Gastrocnemius medialis (tissue), 4 donors: ENCODE results near the gene CACNA1C. TPM values are rescaled to one million over a fixed set of nuclear protein-coding genes. Genes with fewer than 3 reads are reported as not detected.

Experiments used
- ATAC-seq, 2 donors: fragments of 150-250 bp; one replicate each; pipeline ENCODE4 v1.9.1; 2016
- DNase-seq, 2 donors: peaks; one replicate each; pipeline ENCODE4 v3.0.0-alpha.2; 2019
- H3K27ac ChIP-seq, 4 donors: fragments of 200-600 bp; sonication (generic); 1 replicate in 1 of 4; 2 replicates in 3 of 4; pipeline ENCODE4 v1.5.1; 2016 to 2018; ENCODE audit warnings: mild to moderate bottlenecking in 2 of 4, moderate library complexity in 1 of 4
- H3K27me3 ChIP-seq, 3 donors: fragments of 200-600 bp; sonication (generic) in 2 of 3; 1 replicate in 1 of 3; 2 replicates in 2 of 3; pipeline versions ENCODE4 v1.5.1 to v1.6.0; 2016 to 2019; ENCODE audit warnings: mild to moderate bottlenecking in 1 of 3, moderate library complexity in 1 of 3
- H3K36me3 ChIP-seq, 2 donors: fragments of 200-600 bp; sonication (generic) in 1 of 2; one replicate each; pipeline ENCODE4 v1.5.1; 2017 to 2018
- H3K4me1 ChIP-seq, 2 donors: fragments of 200-600 bp; sonication (generic) in 1 of 2; one replicate each; pipeline ENCODE4 v1.5.1; 2016 to 2017; ENCODE audit warnings: mild to moderate bottlenecking in 2 of 2
- H3K4me3 ChIP-seq, 4 donors: fragments of 200-600 bp; sonication (generic) in 3 of 4; 1 replicate in 1 of 4; 2 replicates in 3 of 4; pipeline ENCODE4 v1.5.1; 2016 to 2019; ENCODE audit warnings: mild to moderate bottlenecking in 2 of 4
- H3K9me3 ChIP-seq, 3 donors: fragments of 200-600 bp; sonication (generic) in 2 of 3; 1 replicate in 1 of 3; 2 replicates in 2 of 3; pipeline ENCODE4 v1.5.1; 2016 to 2019
- POLR2A ChIP-seq, 2 donors: fragments of 450-650 bp; IDR thresholded peaks; one replicate each; pipeline ENCODE4 v1.6.1; 2017; ENCODE audit warnings: antibody characterized with exemption in 2 of 2, mild to moderate bottlenecking in 2 of 2, moderate library complexity in 2 of 2
- in situ Hi-C, 4 donors: fragments of 200-750 bp; cut with MboI; loops; one replicate each; pipeline versions ENCODE4 v1.15.0 to v1.8.0; 2017; ENCODE audit warnings: low sequenced_read_pairs in 4 of 4
- intact Hi-C: fragments of 100-400 bp; cut with DNase I; formaldehyde crosslinking; loops from one replicate; pipeline ENCODE4 v1.15.1; 2023; ENCODE audit warnings: low total_unique reads
- total RNA-seq, 4 donors: library from RNA; depleted of rRNA; stranded (reverse); fragments of >200 nt; gene quantifications; one replicate each; pipeline versions ENCODE4 v1.1.0 to v1.2.3, GENCODE V29; 2016
- TF ChIP-seq, protein P1 (sequence below), 5 experiments: fragments of 450-650 bp in 3 of 5; fragments of 200-600 bp in 2 of 5; sonication (generic) in 2 of 5; IDR thresholded peaks in 4 of 5; conservative IDR thresholded peaks in 1 of 5; 1 replicate in 4 of 5; 2 replicates in 1 of 5; pipeline ENCODE4 v1.5.1; 2016 to 2019; ENCODE audit warnings: antibody characterized with exemption in 5 of 5, mild to moderate bottlenecking in 3 of 5, moderate library complexity in 3 of 5

The CACNA1C gene
- total RNA-seq, 4 donors from 2014 or later: 0.80 to 1.8 (median 0.91) TPM

DNA sequence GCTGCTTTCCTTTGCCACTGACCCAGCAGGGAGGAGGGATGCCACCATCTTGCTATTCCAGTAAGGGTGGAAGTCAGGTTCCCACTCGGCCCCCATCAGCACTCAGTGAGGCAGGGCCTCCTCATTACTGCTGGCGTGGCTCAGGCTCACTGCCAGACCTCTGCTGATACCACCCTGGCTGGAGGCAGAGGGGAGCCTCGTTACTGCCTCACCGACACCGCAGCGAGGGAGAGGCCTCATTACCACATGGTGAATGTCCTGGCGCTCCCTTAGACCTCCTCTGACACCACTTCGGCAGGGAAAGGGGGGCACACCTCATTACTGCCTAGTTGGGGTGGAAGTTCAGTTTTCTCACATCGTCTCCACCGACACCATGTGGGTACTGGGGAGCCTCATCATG is 354.1 kb downstream of the CACNA1C start:
- no peak for ATAC-seq
- DNase-seq: no peak
- Histone ChIP-seq H3K4me3 (no peak overlapping the region), H3K36me3 (no peaks in the 10 kb centered on the region), H3K4me1 (no peaks in the 10 kb centered on the region), H3K27ac (no peak overlapping the region), H3K27me3 (no peaks in the 10 kb centered on the region), H3K9me3 (no peaks in the 10 kb centered on the region)
- intact Hi-C loops: no loop called here
- in situ Hi-C loops: no loop called here
- no peak for TF ChIP-seq POLR2A (IDR thresholded peaks at IDR 0.05)
- TF ChIP-seq, protein P1, sequence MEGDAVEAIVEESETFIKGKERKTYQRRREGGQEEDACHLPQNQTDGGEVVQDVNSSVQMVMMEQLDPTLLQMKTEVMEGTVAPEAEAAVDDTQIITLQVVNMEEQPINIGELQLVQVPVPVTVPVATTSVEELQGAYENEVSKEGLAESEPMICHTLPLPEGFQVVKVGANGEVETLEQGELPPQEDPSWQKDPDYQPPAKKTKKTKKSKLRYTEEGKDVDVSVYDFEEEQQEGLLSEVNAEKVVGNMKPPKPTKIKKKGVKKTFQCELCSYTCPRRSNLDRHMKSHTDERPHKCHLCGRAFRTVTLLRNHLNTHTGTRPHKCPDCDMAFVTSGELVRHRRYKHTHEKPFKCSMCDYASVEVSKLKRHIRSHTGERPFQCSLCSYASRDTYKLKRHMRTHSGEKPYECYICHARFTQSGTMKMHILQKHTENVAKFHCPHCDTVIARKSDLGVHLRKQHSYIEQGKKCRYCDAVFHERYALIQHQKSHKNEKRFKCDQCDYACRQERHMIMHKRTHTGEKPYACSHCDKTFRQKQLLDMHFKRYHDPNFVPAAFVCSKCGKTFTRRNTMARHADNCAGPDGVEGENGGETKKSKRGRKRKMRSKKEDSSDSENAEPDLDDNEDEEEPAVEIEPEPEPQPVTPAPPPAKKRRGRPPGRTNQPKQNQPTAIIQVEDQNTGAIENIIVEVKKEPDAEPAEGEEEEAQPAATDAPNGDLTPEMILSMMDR (IDR thresholded peaks at IDR 0.05 in 4 of 5, conservative IDR thresholded peaks at IDR 0.05 in 1 of 5): no peak

DNA sequence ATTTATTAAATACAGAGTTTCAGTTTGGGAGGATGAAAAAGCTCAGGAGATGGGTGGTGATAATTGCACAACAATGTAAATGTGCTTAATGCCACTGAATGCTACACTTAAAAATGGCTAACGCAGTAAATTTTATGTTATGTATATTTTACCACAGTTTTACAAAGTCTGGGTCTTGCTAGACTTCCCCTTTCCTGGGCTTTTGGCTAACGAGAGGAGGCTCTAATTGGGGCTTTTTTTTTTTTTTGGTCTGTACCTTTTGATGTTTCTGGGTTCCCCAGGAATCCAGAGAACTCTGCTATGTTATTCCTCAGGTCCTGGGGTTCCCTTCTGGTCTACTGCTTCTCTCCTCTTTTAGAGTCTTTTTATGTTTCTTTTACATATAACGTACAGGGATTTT is 355.5 kb downstream of the CACNA1C start:
- no peaks in the 10 kb centered on the region for H3K27me3 ChIP-seq
- H3K36me3 ChIP-seq: no peaks in the 10 kb centered on the region
- no peaks in the 10 kb centered on the region for H3K9me3 ChIP-seq
- TF ChIP-seq POLR2A (IDR thresholded peaks at IDR 0.05): no peak
- TF ChIP-seq, protein P1 (IDR thresholded peaks at IDR 0.05 in 4 of 5, conservative IDR thresholded peaks at IDR 0.05 in 1 of 5): no peak
- ATAC-seq (no peak), DNase-seq (no peak)
- intact Hi-C loops (no loop called here), in situ Hi-C loops (no loop called here)
- H3K27ac ChIP-seq: no peak overlapping the region
- H3K4me1 ChIP-seq: no peaks in the 10 kb centered on the region
- no peak overlapping the region for H3K4me3 ChIP-seq

DNA sequence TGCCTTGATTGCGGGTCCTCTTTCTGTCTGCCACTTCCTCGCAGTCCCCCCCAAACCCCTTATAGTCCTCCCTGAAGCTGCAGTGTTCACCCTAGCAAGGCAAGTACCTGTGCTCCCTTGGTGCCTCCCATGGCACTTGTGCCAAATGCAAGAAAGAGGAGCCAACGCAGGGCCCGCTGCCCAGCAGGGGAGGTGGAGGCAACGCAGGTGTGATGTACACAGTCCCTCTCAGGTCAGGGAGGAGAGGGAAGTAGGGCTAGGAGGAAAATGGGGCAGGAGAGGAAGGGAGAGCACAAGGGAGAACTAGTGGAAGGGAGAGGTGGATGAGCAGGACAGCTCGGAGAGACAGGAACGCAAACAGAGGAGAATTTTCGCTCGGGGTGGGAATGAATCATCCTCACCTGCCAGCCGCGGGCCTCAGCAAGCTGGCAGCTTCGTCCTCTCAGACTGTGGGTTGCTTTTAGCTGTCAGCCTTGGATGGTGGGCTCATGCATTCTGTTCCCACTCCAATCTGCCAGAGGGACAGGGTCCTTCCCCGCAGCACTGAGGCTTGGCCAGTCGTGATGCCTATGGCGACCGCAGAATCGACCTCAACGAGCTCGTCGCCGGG is 357.0 kb downstream of the CACNA1C start:
- Histone ChIP-seq H3K27me3 (no peaks in the 10 kb centered on the region), H3K4me3 (no peak overlapping the region), H3K4me1 (no peaks in the 10 kb centered on the region), H3K36me3 (no peaks in the 10 kb centered on the region), H3K27ac (no peak overlapping the region), H3K9me3 (no peaks in the 10 kb centered on the region)
- no peak for DNase-seq
- TF ChIP-seq, protein P1 (IDR thresholded peaks at IDR 0.05 in 4 of 5, conservative IDR thresholded peaks at IDR 0.05 in 1 of 5): no peak
- no peak for TF ChIP-seq POLR2A (IDR thresholded peaks at IDR 0.05)
- intact Hi-C loops (no loop called here), in situ Hi-C loops (no loop called here)
- no peak for ATAC-seq

DNA sequence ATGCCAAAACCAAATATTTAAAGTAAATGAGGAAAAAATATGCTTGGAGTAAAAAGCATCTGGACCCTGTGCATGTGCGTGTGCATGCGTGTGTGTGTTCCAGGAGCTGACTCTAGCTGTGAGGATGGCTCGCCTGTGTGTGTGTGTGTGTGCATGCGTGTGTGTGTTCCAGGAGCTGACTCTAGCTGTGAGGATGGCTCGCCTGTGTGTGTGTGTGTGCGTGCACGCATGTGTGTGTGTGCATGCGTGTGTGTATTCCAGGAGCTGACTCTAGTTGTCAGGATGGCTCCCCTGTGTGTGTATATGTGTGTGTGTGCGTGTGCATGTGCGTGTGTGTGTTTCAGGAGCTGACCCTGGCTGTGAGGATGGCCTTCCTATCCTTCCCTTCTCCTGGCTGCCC is 357.7 kb downstream of the CACNA1C start:
- no peak for TF ChIP-seq POLR2A (IDR thresholded peaks at IDR 0.05)
- TF ChIP-seq, protein P1 (IDR thresholded peaks at IDR 0.05 in 4 of 5, conservative IDR thresholded peaks at IDR 0.05 in 1 of 5): no peak
- ATAC-seq: no peak

DNA sequence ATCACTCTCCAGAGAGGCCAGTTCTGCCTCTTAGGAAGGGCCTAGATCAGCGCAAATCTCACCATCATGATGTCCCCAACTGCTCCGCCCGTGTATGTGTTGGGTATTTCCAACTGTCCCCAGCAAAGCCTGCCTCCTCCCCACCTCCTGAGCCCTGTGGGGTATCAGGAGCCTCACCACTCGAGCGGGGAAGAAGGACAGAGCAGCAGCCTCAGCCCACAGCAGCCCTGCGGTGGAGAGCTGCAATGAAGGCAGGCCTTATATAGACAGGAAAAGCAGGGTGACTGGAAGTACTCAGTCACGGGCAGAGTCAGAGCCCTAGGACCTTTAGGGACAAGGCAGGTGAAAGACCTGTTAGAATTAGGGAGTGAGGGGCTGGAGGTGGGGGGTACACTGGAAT is 358.2 kb downstream of the CACNA1C start:
- no peaks in the 10 kb centered on the region for H3K4me1 ChIP-seq
- no peaks in the 10 kb centered on the region for H3K36me3 ChIP-seq
- TF ChIP-seq POLR2A (IDR thresholded peaks at IDR 0.05): no peak
- TF ChIP-seq, protein P1 (IDR thresholded peaks at IDR 0.05 in 4 of 5, conservative IDR thresholded peaks at IDR 0.05 in 1 of 5): no peak
- intact Hi-C loops (no loop called here), in situ Hi-C loops (no loop called here)
- H3K9me3 ChIP-seq: no peaks in the 10 kb centered on the region
- no peak overlapping the region for H3K27ac ChIP-seq
- no peak overlapping the region for H3K4me3 ChIP-seq
- DNase-seq: no peak
- ATAC-seq: no peak
- H3K27me3 ChIP-seq: no peaks in the 10 kb centered on the region

More for the DNA sequence above, 357.7 kb downstream of the CACNA1C start:
- intact Hi-C loops (no loop called here), in situ Hi-C loops (no loop called here)
- DNase-seq: no peak
- no peaks in the 10 kb centered on the region for H3K4me1 ChIP-seq
- H3K27me3 ChIP-seq: no peaks in the 10 kb centered on the region
- no peaks in the 10 kb centered on the region for H3K36me3 ChIP-seq
- H3K9me3 ChIP-seq: no peaks in the 10 kb centered on the region
- H3K27ac ChIP-seq: no peak overlapping the region
- no peak overlapping the region for H3K4me3 ChIP-seq
